ENCODE measurements around the gene HYKK.

Gene HYKK

GRCh38 chr15:78573416-78573815, 66.0 kb downstream of the HYKK start:
- no peak for DNase-seq (ENCODE audit: low read depth, low spot score)
- H3K4me3 ChIP-seq (ENCODE audit: low read length) = no peak overlapping the region

- DNase-seq (ENCODE audit: low read depth, low spot score) = no peak
- no peak overlapping the region for H3K4me3 ChIP-seq (ENCODE audit: low read length)
Observed at GRCh38 chr15:78574944-78575343, 67.6 kb downstream of the HYKK start.
